ENCODE data around the gene LRRK1.

DNA sequence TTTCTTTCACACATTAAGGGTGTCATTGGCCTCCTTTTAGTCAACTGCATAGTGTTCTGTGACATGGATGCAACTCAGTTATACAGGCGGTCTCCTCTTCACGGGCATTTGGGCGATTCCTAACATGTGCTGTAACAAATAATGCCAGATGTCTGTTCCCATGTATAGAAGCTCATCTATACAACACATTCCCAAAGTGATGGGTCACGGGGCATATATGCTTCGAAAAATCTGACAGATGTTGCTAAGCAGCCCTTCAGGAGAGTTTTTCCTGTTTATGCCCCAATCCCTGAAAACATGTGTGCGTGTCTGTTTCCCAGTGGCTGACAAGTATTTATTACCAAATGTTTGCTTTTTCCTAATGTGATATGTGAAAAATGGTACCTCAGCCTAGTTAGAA is 25.8 kb downstream of the LRRK1 start:
- TF ChIP-seq, protein P1, sequence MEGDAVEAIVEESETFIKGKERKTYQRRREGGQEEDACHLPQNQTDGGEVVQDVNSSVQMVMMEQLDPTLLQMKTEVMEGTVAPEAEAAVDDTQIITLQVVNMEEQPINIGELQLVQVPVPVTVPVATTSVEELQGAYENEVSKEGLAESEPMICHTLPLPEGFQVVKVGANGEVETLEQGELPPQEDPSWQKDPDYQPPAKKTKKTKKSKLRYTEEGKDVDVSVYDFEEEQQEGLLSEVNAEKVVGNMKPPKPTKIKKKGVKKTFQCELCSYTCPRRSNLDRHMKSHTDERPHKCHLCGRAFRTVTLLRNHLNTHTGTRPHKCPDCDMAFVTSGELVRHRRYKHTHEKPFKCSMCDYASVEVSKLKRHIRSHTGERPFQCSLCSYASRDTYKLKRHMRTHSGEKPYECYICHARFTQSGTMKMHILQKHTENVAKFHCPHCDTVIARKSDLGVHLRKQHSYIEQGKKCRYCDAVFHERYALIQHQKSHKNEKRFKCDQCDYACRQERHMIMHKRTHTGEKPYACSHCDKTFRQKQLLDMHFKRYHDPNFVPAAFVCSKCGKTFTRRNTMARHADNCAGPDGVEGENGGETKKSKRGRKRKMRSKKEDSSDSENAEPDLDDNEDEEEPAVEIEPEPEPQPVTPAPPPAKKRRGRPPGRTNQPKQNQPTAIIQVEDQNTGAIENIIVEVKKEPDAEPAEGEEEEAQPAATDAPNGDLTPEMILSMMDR (conservative IDR thresholded peaks at IDR 0.05), result no peak
- no peak for TF ChIP-seq ZFX (IDR thresholded peaks at IDR 0.05)

All from C4-2B (cell line).